BLaER1 treated with 17β-estradiol and CSF1 and Interleukin-3, amounts not matched to agents 10 nM and 100 nM (cell line): ENCODE measurements around the gene SFTPD.

Experiments used
- H3K27ac ChIP-seq, 11 experiments: shearing (Covaris generic); formaldehyde crosslinking; 2 replicates each; pipeline ENCODE4 v1.8.1; 2022
- H3K27me3 ChIP-seq, 11 experiments: shearing (Covaris generic); formaldehyde crosslinking; 2 replicates each; pipeline ENCODE4 v1.8.1; 2022
- H3K36me3 ChIP-seq, 11 experiments: shearing (Covaris generic); formaldehyde crosslinking; 2 replicates each; pipeline ENCODE4 v1.8.1; 2022
- H3K4me1 ChIP-seq, 10 experiments: shearing (Covaris generic); formaldehyde crosslinking; 2 replicates each; pipeline ENCODE4 v1.8.1; 2022
- H3K4me2 ChIP-seq, 11 experiments: shearing (Covaris generic); formaldehyde crosslinking; 2 replicates each; pipeline ENCODE4 v1.8.1; 2022
- H3K4me3 ChIP-seq, 10 experiments: shearing (Covaris generic); formaldehyde crosslinking; 2 replicates each; pipeline ENCODE4 v1.8.1; 2022
- H3K9ac ChIP-seq, 11 experiments: shearing (Covaris generic); formaldehyde crosslinking; 2 replicates each; pipeline ENCODE4 v1.8.1; 2022
- H3K9me3 ChIP-seq, 11 experiments: shearing (Covaris generic); formaldehyde crosslinking; replicated peaks in 1 of 11; 2 replicates each; pipeline ENCODE4 v1.8.1; 2022
- H4K20me1 ChIP-seq, 11 experiments: shearing (Covaris generic); formaldehyde crosslinking; 2 replicates each; pipeline ENCODE4 v1.8.1; 2022
- Cebpa-rat ChIP-seq, 11 experiments: shearing (Covaris generic); IDR thresholded peaks; 2 replicates each; pipeline ENCODE4 v1.8.1; 2022

SFTPD gene

DNA sequence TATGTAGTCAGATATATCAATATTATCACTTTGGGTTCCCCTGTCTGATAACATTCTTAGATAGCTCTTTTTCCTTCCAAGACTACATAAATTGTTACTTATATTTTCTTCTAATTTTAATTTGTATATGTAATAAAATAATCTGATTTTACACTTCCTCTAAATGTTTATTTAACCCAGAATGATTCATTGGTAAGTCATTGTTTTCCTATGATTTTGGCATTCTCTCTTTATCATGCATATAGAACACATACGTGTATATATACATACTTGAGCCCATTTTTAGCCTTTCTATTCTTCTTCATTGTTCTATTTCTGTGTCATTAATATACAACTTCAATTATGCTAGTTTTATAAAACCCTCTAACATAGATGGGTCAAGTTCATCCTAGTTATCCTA lies 16.6 kb downstream of the SFTPD start:
- H3K27me3 ChIP-seq, result peaks cover 0 to 16% (median 0%) of the 10 kb centered on the region in 11 experiments; a peak in 2 of 22 replicates
- no peaks in the 10 kb centered on the region for H4K20me1 ChIP-seq
- H3K4me3 ChIP-seq, result no peak overlapping the region
- TF ChIP-seq Cebpa-rat (IDR thresholded peaks at IDR 0.05), result no peak
- no peak overlapping the region for H3K4me2 ChIP-seq
- 0 out of 22 replicates have a peak, but pooled peaks cover 0 to 1% (median 0%) of the 10 kb centered on the region in 11 experiments for H3K9me3 ChIP-seq
- H3K9ac ChIP-seq, result no peak overlapping the region
- H3K36me3 ChIP-seq, result no peaks in the 10 kb centered on the region
- H3K4me1 ChIP-seq, result peaks cover under 1 to 20% (median 11%) of the 10 kb centered on the region in 10 experiments; a peak in 18 of 20 replicates
- no peak overlapping the region for H3K27ac ChIP-seq

DNA sequence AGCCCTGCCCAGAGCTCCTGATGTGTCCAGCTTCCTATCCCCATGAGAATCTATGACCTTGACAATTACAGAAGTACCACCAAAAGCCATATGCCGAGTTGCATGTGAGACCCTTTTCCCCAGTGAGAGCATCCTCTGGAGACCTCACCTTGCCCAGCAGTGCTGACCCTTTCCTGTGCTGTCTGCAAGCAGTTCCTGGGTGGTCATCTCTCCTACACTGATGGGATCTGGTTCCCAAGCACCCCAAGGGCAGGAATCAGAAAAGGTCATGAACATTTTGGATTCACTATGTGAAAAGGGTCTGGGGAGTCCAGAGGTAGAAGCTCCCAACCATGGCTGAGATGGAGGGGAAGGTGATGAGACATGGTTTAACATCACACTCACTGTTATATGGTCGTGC lies 18.2 kb downstream of the SFTPD start:
- Histone ChIP-seq H3K9ac (no peak overlapping the region), H3K27ac (no peak overlapping the region), H3K4me2 (no peak overlapping the region), H3K9me3 (peaks cover 0 to 8% (median 0%) of the 10 kb centered on the region in 11 experiments; a peak in 1 of 22 replicates), H4K20me1 (no peaks in the 10 kb centered on the region), H3K36me3 (no peaks in the 10 kb centered on the region), H3K4me3 (no peak overlapping the region), H3K27me3 (peaks cover 0 to 16% (median 0%) of the 10 kb centered on the region in 11 experiments; a peak in 2 of 22 replicates), H3K4me1 (peaks cover 0 to 11% (median 0%) of the 10 kb centered on the region in 10 experiments; a peak in 7 of 20 replicates)
- no peak for TF ChIP-seq Cebpa-rat (IDR thresholded peaks at IDR 0.05)

DNA sequence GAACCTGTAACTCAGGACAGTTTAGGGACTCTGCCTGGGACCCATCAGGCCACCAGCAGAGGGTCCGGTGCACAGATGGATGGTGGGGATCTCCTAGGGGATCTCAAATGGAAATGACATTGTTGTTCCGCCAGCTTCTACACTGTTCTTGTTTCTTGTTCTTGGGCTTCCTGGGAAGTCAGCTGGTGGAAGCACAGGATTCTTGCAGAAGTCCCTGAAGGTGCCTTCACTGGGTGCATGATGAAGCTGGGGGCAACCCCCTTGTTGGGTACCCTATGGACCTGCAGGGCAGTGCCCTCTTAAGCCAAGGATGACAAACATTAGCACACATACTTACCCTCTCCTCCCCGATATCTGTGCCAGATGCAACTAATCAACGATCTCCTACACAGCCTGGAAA lies 18.6 kb downstream of the SFTPD start:
- peaks cover 0 to 10% (median 0%) of the 10 kb centered on the region in 10 experiments; a peak in 6 of 20 replicates for H3K4me1 ChIP-seq
- peaks cover 0 to 16% (median 0%) of the 10 kb centered on the region in 11 experiments; a peak in 2 of 22 replicates for H3K27me3 ChIP-seq
- no peak for TF ChIP-seq Cebpa-rat (IDR thresholded peaks at IDR 0.05)
- H3K36me3 ChIP-seq, result no peaks in the 10 kb centered on the region
- H3K9me3 ChIP-seq, result peaks cover 0 to 8% (median 0%) of the 10 kb centered on the region in 11 experiments; a peak in 1 of 22 replicates
- H4K20me1 ChIP-seq, result no peaks in the 10 kb centered on the region
- no peak overlapping the region for H3K4me2 ChIP-seq
- H3K27ac ChIP-seq, result no peak overlapping the region
- no peak overlapping the region for H3K9ac ChIP-seq
- no peak overlapping the region for H3K4me3 ChIP-seq

- Histone ChIP-seq H4K20me1 (no peaks in the 10 kb centered on the region), H3K27ac (no peak overlapping the region), H3K4me2 (no peak overlapping the region), H3K27me3 (peaks cover 0 to 15% (median 0%) of the 10 kb centered on the region in 11 experiments; a peak in 2 of 22 replicates), H3K36me3 (no peaks in the 10 kb centered on the region), H3K9me3 (peaks cover 0 to 8% (median 0%) of the 10 kb centered on the region in 11 experiments; a peak in 1 of 22 replicates), H3K4me3 (no peak overlapping the region), H3K4me1 (peaks cover 0 to 3% (median 0%) of the 10 kb centered on the region in 10 experiments; a peak in 2 of 20 replicates), H3K9ac (no peak overlapping the region)
- TF ChIP-seq Cebpa-rat (IDR thresholded peaks at IDR 0.05), result no peak
These were observed 19.4 kb downstream of the SFTPD start for GRCh38 chr10:79929409-79929904.

- H3K4me2 ChIP-seq, result no peak overlapping the region
- no peaks in the 10 kb centered on the region for H3K4me1 ChIP-seq
- no peaks in the 10 kb centered on the region for H3K36me3 ChIP-seq
- peaks cover 0 to 8% (median 0%) of the 10 kb centered on the region in 11 experiments; a peak in 1 of 22 replicates for H3K9me3 ChIP-seq
- no peaks in the 10 kb centered on the region for H4K20me1 ChIP-seq
- no peak overlapping the region for H3K27ac ChIP-seq
- no peak overlapping the region for H3K9ac ChIP-seq
- H3K4me3 ChIP-seq, result no peak overlapping the region
- no peak for TF ChIP-seq Cebpa-rat (IDR thresholded peaks at IDR 0.05)
- peaks cover 0 to 11% (median 0%) of the 10 kb centered on the region in 11 experiments; a peak in 1 of 22 replicates for H3K27me3 ChIP-seq
These were observed 20.8 kb downstream of the SFTPD start for GRCh38 chr10:79928028-79928583.

DNA sequence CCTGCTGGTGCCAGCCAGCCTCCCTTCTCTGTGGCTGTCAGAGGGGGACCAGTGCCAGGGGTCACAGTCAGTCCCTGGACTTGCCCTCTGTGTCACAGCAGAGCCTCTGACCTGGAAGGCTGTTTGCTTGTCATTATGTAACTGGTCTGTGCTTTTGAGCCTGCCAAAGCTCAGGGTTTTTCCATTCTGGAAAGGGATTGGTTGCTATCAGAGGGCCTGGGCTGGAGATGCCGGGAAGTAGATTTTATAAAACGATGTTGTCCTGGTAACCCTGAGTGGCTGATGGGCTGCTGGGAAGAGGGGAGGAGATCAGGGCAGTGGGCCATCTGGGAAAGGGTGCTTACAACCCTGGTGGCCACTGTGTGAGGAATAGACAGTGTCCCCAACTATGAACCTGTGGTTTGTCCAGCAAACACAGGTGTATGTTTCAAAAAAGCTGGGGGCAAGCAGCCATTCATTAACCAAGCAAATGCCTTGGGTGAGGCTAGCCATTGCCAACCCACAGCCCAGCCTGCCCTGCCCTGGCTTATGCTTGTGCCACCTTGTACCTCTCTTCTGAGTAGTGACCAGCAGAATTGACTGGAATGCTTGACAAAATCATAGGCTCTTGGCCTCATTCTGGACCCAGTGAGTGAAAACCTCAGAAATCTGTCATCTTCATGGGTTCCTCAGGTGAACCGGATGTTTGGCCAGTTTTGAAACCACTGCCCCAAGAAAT lies 21.6 kb downstream of the SFTPD start:
- Histone ChIP-seq H3K27ac (no peak overlapping the region), H3K4me3 (no peak overlapping the region), H3K27me3 (peaks cover 0 to 11% (median 0%) of the 10 kb centered on the region in 11 experiments; a peak in 1 of 22 replicates), H3K36me3 (no peaks in the 10 kb centered on the region), H3K9me3 (peaks cover 0 to 8% (median 0%) of the 10 kb centered on the region in 11 experiments; a peak in 1 of 22 replicates), H4K20me1 (no peaks in the 10 kb centered on the region), H3K9ac (no peak overlapping the region), H3K4me2 (no peak overlapping the region), H3K4me1 (no peaks in the 10 kb centered on the region)
- no peak for TF ChIP-seq Cebpa-rat (IDR thresholded peaks at IDR 0.05)

DNA sequence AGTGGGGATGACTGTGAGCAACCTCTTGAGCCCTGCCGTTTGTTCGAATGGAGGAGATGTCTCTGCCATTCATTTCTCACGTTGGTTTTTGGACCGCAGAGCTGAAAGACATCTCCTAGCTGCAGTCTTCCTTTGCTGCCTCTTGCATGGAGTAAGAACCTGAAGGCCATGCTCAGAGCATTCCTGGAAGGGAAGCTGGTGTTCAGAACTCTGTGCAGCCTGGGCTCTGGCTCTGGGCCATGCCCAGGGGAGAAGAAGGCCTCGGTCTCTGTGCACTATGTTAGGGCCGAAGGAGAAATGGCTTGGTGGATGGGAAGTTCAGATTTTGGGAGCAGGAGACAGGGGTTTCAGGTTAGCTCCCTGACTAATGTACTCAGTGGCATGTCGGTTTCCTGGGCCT lies 22.9 kb downstream of the SFTPD start:
- Histone ChIP-seq H3K4me1 (no peaks in the 10 kb centered on the region), H3K27me3 (peaks cover 0 to 11% (median 0%) of the 10 kb centered on the region in 11 experiments; a peak in 1 of 22 replicates), H3K4me3 (no peak overlapping the region), H3K36me3 (no peaks in the 10 kb centered on the region), H3K9ac (no peak overlapping the region), H3K27ac (no peak overlapping the region), H4K20me1 (no peaks in the 10 kb centered on the region), H3K4me2 (no peak overlapping the region), H3K9me3 (peaks cover 0 to 8% (median 0%) of the 10 kb centered on the region in 11 experiments; a peak in 1 of 22 replicates)
- no peak for TF ChIP-seq Cebpa-rat (IDR thresholded peaks at IDR 0.05)

DNA sequence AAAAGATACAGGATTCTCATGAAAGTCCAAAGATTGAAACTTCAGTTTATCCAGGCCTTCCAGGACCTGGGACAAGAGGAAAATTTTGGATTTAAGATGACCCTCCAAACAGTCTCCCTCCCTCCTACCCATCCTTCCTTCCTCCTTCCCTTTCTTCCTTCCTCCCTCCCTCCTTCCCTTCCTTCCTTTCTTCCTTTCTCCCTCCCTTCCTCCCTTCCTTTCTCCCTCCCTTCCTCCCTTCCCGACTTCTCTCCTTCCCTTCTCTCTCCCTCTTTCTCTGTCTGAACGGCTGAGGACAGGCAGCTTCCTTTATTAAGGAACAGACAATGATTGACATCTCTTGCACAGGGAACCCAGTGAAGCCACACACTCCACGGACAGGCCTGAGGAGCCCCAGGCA lies 23.3 kb downstream of the SFTPD start:
- H3K9ac ChIP-seq, result no peak overlapping the region
- TF ChIP-seq Cebpa-rat (IDR thresholded peaks at IDR 0.05), result no peak
- H3K27me3 ChIP-seq, result peaks cover 0 to 10% (median 0%) of the 10 kb centered on the region in 11 experiments; a peak in 1 of 22 replicates
- no peak overlapping the region for H3K4me3 ChIP-seq
- H3K4me1 ChIP-seq, result no peaks in the 10 kb centered on the region
- no peaks in the 10 kb centered on the region for H3K36me3 ChIP-seq
- no peak overlapping the region for H3K27ac ChIP-seq
- peaks cover 0 to 8% (median 0%) of the 10 kb centered on the region in 11 experiments; a peak in 1 of 22 replicates for H3K9me3 ChIP-seq
- no peaks in the 10 kb centered on the region for H4K20me1 ChIP-seq
- H3K4me2 ChIP-seq, result no peak overlapping the region

- Histone ChIP-seq H3K36me3 (no peaks in the 10 kb centered on the region), H3K27ac (no peak overlapping the region), H4K20me1 (no peaks in the 10 kb centered on the region; a peak in 1 of 22 replicates), H3K4me3 (no peak overlapping the region), H3K9ac (no peak overlapping the region), H3K27me3 (no peaks in the 10 kb centered on the region), H3K9me3 (peaks cover 0 to 8% (median 0%) of the 10 kb centered on the region in 11 experiments; a peak in 1 of 22 replicates), H3K4me1 (no peaks in the 10 kb centered on the region), H3K4me2 (no peak overlapping the region)
- no peak for TF ChIP-seq Cebpa-rat (IDR thresholded peaks at IDR 0.05)
These were observed 25.2 kb downstream of the SFTPD start for GRCh38 chr10:79923669-79924068.
